ENCODE results near the gene TRIM17. TPM values are rescaled to one million over a fixed set of nuclear protein-coding genes. Genes with fewer than 3 reads are reported as not detected.

Gene TRIM17
- total and polyA plus RNA-seq, 9 of the 15 experiments (the other 6 are each of a cell fraction or from before 2014, with no cell fraction given): not detected

DNA sequence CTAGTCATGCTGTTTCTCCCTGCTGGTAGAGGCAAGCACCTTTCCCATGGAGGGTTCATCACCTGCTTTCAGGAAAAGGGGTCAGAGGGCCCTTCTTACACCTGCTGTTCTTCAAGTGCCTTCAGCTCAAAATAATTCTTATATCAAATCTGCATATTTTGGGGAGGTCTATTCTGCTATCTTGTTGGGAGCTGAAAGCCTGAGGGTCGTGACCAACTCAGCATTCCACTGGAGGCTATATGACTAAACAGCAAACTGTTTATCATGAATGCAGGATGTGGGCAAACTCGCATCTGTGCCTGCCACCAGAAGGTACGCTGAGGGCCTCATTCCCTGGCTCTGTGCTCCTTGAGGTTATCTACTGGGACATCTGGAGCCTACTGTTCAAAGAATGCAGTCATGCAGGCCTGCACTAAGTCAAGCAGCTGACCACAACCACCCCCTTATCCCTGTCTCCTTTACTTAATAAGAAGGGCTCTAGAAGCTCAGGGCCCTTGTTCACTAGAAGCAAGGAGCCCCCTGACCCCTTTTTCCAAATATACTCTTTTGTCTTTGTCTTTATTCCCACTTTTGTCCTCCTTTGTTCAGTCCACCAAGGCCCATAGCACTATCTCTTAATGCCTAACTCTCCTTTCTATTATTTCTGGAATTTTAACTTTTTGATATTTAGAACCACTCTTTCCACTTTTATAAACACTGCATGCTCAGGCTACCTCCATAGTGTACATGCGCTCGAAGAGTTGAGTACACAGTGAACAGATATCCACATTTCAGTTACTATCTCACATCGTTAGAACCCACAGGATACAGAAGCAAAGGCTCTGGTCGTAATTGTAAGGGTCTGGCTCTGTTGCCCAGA is 4.5 kb upstream of the TRIM17 start (continued):
- TF ChIP-seq HINFP (tag; conservative IDR thresholded peaks at IDR 0.05; ENCODE audit: low read depth): no peak
- no peak for TF ChIP-seq ZNF3 (CRISPR knock-in tag; IDR thresholded peaks at IDR 0.05)
- TF ChIP-seq ETS2 (tag; IDR thresholded peaks at IDR 0.05; ENCODE audit: borderline replicate concordance, poor library complexity, severe bottlenecking): no peak
- TF ChIP-seq HMGN3 (IDR thresholded peaks at IDR 0.05; ENCODE audit: borderline replicate concordance, extremely low read depth, insufficient read length, low read depth, low read length): no peak
- no peak for TF ChIP-seq TARDBP (IDR thresholded peaks at IDR 0.05)
- TF ChIP-seq NRF1 (conservative IDR thresholded peaks at IDR 0.05 in 1 of 2, IDR thresholded peaks at IDR 0.05 in 1 of 2): no peak
- no peak for TF ChIP-seq TSC22D4 (tag; IDR thresholded peaks at IDR 0.05)
- TF ChIP-seq ZNF79 (CRISPR knock-in tag; IDR thresholded peaks at IDR 0.05; ENCODE audit: low read depth): no peak
- TF ChIP-seq, protein P1, sequence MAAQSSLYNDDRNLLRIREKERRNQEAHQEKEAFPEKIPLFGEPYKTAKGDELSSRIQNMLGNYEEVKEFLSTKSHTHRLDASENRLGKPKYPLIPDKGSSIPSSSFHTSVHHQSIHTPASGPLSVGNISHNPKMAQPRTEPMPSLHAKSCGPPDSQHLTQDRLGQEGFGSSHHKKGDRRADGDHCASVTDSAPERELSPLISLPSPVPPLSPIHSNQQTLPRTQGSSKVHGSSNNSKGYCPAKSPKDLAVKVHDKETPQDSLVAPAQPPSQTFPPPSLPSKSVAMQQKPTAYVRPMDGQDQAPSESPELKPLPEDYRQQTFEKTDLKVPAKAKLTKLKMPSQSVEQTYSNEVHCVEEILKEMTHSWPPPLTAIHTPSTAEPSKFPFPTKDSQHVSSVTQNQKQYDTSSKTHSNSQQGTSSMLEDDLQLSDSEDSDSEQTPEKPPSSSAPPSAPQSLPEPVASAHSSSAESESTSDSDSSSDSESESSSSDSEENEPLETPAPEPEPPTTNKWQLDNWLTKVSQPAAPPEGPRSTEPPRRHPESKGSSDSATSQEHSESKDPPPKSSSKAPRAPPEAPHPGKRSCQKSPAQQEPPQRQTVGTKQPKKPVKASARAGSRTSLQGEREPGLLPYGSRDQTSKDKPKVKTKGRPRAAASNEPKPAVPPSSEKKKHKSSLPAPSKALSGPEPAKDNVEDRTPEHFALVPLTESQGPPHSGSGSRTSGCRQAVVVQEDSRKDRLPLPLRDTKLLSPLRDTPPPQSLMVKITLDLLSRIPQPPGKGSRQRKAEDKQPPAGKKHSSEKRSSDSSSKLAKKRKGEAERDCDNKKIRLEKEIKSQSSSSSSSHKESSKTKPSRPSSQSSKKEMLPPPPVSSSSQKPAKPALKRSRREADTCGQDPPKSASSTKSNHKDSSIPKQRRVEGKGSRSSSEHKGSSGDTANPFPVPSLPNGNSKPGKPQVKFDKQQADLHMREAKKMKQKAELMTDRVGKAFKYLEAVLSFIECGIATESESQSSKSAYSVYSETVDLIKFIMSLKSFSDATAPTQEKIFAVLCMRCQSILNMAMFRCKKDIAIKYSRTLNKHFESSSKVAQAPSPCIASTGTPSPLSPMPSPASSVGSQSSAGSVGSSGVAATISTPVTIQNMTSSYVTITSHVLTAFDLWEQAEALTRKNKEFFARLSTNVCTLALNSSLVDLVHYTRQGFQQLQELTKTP (IDR thresholded peaks at IDR 0.05; ENCODE audit: low read depth in 1 of 2, partially characterized antibody in 2 of 2): no peak
- TF ChIP-seq SLC30A9 (CRISPR knock-in tag; IDR thresholded peaks at IDR 0.05): no peak
- no peak for TF ChIP-seq C11orf30 (IDR thresholded peaks at IDR 0.05; ENCODE audit: low read depth)
- no peak for TF ChIP-seq CTCFL (IDR thresholded peaks at IDR 0.05; ENCODE audit: borderline replicate concordance, insufficient read depth, low read depth, low read length, poor library complexity, severe bottlenecking)
- no peak for TF ChIP-seq PPARD (CRISPR knock-in tag; IDR thresholded peaks at IDR 0.05)
- TF ChIP-seq, protein P2, sequence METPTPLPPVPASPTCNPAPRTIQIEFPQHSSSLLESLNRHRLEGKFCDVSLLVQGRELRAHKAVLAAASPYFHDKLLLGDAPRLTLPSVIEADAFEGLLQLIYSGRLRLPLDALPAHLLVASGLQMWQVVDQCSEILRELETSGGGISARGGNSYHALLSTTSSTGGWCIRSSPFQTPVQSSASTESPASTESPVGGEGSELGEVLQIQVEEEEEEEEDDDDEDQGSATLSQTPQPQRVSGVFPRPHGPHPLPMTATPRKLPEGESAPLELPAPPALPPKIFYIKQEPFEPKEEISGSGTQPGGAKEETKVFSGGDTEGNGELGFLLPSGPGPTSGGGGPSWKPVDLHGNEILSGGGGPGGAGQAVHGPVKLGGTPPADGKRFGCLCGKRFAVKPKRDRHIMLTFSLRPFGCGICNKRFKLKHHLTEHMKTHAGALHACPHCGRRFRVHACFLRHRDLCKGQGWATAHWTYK (CRISPR knock-in tag; IDR thresholded peaks at IDR 0.05): no peak
- TF ChIP-seq DACH1 (IDR thresholded peaks at IDR 0.05; ENCODE audit: partially characterized antibody): peak; percentile 81
- no peak for TF ChIP-seq ZFPM2 (CRISPR knock-in tag; IDR thresholded peaks at IDR 0.05)
- no peak for TF ChIP-seq MAZ (CRISPR knock-in tag; conservative IDR thresholded peaks at IDR 0.05 in 1 of 2, IDR thresholded peaks at IDR 0.05 in 1 of 2)
- TF ChIP-seq SAFB (IDR thresholded peaks at IDR 0.05; ENCODE audit: borderline replicate concordance, low read depth, low read length): no peak

Measured in K562 (cell line).